ENCODE data around the gene CATSPER3.

GRCh38 chr5:135032695-135032998 lies 64.9 kb downstream of the CATSPER3 start:
- TF ChIP-seq EZH2 (IDR thresholded peaks at IDR 0.05; ENCODE audit: low read length, missing control alignments) (no peak), CTCF (conservative IDR thresholded peaks at IDR 0.05 in 1 of 2, IDR thresholded peaks at IDR 0.05 in 1 of 2; ENCODE audit: low read depth in 1 of 2, low read length in 2 of 2) (no peak)

Data from fibroblast of lung (primary cell).